ENCODE data around the gene SLC22A12.

SLC22A12 gene

DNA sequence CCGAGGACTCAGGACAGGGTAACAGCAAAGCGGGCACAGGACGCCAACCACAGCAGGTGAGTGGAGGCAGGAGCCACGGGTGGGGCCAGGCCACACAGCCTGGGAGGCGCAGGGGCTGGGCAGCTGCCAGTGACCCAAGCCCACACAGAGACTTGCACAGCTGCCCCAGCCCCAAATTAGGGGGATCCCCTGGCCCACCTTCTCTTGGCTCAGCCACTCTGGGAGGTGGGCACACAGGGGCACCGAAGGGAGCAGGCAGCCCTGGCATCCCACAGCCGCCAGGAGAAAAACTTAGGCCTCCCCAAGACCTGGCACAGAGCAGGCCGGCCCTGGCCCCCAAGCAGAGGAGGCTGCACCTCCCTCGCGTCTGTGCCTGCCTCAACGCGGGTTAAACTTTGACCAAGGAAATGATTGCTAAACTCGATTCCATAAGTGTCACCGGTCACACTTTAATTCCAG is at the start of gene SLC22A12:
Gene SLC22A12 (plus strand): TSS at position 458 of the 459 bp plus-strand sequence. CDS start 337 bp downstream, outside the sequence.
- Histone ChIP-seq H3K9ac (ENCODE audit: low read length) (no peak within 1 kb of the TSS), H3K4me3 (ENCODE audit: low read depth, low read length) (no peak within 1 kb of the TSS), H3K4me1 (ENCODE audit: control insufficient read depth, insufficient read depth, low read length) (no peaks in the 10 kb centered on the region), H3K9me3 (ENCODE audit: control insufficient read depth, insufficient read depth, low read depth, low read length) (peaks cover 21% of the 10 kb centered on the region), H3K27ac (ENCODE audit: low read depth, low read length) (no peak within 1 kb of the TSS), H3K27me3 (ENCODE audit: control insufficient read depth, insufficient read depth, low read length) (peaks cover 3% of the 10 kb centered on the region; the same call in 1 of the 2 replicates), H3K36me3 (ENCODE audit: control insufficient read depth, insufficient read depth, low read length) (no peaks in the 10 kb centered on the region)

DNA sequence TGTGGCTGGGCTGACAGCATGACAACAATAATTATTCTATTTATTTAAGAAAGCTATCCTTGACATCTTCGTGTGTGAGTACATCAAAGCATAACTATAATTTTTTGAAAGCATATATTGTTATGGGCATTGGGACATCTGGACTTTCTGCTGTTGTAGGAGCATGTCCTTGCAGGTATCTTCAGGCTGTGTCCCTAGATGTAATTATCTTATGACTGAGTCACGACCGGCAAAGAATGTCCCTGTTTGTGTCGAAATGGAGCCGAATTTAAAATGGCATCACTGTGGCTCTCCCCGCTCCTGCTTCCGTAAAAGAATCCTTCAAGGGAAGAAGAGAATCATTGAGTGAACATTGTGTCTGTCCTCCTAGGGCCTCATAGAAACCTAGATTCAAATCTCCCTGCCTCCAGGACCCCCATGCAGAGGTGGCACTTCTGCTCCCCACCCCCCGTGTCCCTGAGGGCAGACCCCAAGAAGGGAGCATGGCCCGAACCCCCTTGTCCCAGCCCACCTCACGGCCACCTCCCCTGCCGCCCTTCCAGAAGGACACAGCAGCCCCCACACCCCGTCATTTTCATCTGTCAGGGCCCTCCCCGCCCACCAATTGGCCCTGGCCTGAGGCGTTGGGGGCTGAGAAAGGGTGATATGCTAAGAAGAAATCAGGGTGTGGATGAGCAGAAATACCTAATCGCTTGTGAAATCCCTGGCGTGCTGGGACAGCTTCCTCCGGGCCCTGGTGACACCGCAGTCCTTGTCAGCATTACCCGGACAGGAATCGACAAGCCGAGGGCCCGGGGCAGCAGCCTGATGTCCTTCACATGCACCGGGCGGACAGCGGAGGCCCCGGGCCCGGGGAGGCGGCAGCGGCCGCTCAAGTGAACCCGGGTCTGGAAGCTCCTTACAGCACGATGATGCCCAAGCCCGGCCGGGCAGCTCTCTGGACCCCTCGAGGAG is 48.6 kb upstream of the SLC22A12 start:
- H3K4me1 ChIP-seq (ENCODE audit: control insufficient read depth, insufficient read depth, low read length), result peaks cover 11% of the 10 kb centered on the region; the same call in 1 of the 2 replicates
- H3K9ac ChIP-seq (ENCODE audit: low read length), result no peak overlapping the region
- H3K27me3 ChIP-seq (ENCODE audit: control insufficient read depth, insufficient read depth, low read length), result peaks cover 3% of the 10 kb centered on the region; the same call in 1 of the 2 replicates
- peaks cover 3% of the 10 kb centered on the region; the same call in 1 of the 2 replicates for H3K9me3 ChIP-seq (ENCODE audit: control insufficient read depth, insufficient read depth, low read depth, low read length)
- H3K4me3 ChIP-seq (ENCODE audit: low read depth, low read length), result no peak overlapping the region
- no peak overlapping the region for H3K27ac ChIP-seq (ENCODE audit: low read depth, low read length)
- H3K36me3 ChIP-seq (ENCODE audit: control insufficient read depth, insufficient read depth, low read length), result no peaks in the 10 kb centered on the region

DNA sequence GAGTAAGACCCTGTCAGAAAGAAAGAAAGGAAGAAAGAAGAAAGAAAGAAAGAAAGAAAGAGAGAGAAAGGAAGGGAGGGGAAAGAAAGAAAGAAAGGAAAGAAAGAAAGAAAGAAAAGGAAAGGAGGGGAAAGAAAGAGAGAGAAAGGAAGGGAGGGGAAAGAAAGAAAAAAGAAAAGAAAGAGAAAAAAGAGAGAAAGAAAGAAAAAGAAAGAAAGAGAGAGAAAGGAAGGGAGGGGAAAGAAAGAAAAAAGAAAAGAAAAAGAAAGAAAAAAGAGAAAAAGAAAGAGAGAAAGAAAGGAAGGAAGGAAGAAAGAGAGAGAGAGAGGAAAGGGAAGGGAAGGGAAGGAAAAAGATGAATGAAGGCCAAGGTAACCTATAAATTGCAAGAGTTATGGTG is 47.2 kb upstream of the SLC22A12 start:
- Histone ChIP-seq H3K27me3 (ENCODE audit: control insufficient read depth, insufficient read depth, low read length) (peaks cover 3% of the 10 kb centered on the region; the same call in 1 of the 2 replicates), H3K9ac (ENCODE audit: low read length) (no peak overlapping the region), H3K36me3 (ENCODE audit: control insufficient read depth, insufficient read depth, low read length) (no peaks in the 10 kb centered on the region), H3K9me3 (ENCODE audit: control insufficient read depth, insufficient read depth, low read depth, low read length) (peaks cover 3% of the 10 kb centered on the region; the same call in 1 of the 2 replicates), H3K4me1 (ENCODE audit: control insufficient read depth, insufficient read depth, low read length) (peaks cover 11% of the 10 kb centered on the region; the same call in 1 of the 2 replicates), H3K27ac (ENCODE audit: low read depth, low read length) (no peak overlapping the region), H3K4me3 (ENCODE audit: low read depth, low read length) (no peak overlapping the region)

DNA sequence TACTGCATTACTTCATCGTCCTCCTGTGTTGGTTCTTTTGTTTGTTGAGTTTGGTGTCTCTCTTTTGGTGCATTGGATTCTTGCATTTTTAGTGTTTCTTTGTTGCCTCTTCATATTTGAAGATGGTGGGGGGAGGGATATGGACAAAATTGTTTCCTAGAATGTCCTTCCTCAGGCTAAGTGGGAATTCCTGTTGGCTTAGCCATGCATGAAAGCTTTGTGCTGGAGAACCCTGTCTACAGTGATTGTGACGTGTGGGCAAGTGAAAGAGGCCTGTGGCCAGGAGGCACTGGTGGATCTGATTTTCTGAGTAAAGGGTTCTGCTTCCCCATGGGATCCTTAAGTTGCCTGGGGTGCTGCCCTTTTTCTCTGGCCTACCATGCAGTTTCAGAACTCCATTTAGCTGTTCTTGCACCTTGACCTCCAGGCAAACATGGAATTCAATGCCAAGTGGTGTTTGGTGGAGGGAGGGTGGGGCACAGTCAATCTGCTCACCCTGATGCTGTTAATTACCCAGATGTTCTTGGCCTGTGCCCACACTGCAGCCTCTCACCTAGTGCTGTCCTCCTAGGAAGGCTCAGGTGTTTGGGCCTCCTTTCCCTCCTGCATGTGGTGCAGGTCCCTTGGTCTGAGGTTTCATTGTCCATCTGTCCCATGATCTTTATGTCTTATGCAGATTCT is 46.3 kb upstream of the SLC22A12 start:
- Histone ChIP-seq H3K36me3 (ENCODE audit: control insufficient read depth, insufficient read depth, low read length) (no peaks in the 10 kb centered on the region), H3K27ac (ENCODE audit: low read depth, low read length) (no peak overlapping the region), H3K4me3 (ENCODE audit: low read depth, low read length) (no peak overlapping the region), H3K9ac (ENCODE audit: low read length) (no peak overlapping the region), H3K9me3 (ENCODE audit: control insufficient read depth, insufficient read depth, low read depth, low read length) (peaks cover 3% of the 10 kb centered on the region; the same call in 1 of the 2 replicates), H3K4me1 (ENCODE audit: control insufficient read depth, insufficient read depth, low read length) (0 out of 2 replicates have a peak, but pooled peaks cover 3% of the 10 kb centered on the region), H3K27me3 (ENCODE audit: control insufficient read depth, insufficient read depth, low read length) (peaks cover 3% of the 10 kb centered on the region; the same call in 1 of the 2 replicates)

DNA sequence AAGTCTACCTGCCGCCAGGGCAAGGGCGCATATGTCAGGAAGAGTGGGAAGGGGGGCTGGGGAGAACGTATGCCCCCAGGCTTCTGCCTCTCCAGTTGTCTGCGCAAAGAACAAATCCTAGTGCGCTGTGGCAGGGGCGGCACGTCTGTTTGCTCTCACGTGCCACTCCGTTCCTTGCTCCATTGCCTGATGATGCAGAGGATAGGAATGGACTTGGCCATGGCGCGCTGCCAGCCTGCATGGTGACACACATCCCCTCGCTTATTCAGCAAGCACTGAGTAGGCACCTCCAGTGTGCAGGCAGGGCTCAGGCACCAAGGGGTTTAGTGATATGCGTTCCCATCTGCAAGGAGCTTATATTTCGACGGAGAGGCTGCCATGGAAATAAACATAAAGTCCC is 45.4 kb upstream of the SLC22A12 start:
- Histone ChIP-seq H3K9ac (ENCODE audit: low read length) (no peak overlapping the region), H3K36me3 (ENCODE audit: control insufficient read depth, insufficient read depth, low read length) (no peaks in the 10 kb centered on the region), H3K27me3 (ENCODE audit: control insufficient read depth, insufficient read depth, low read length) (peaks cover 3% of the 10 kb centered on the region; the same call in 1 of the 2 replicates), H3K4me1 (ENCODE audit: control insufficient read depth, insufficient read depth, low read length) (no peaks in the 10 kb centered on the region), H3K27ac (ENCODE audit: low read depth, low read length) (no peak overlapping the region), H3K9me3 (ENCODE audit: control insufficient read depth, insufficient read depth, low read depth, low read length) (peaks cover 3% of the 10 kb centered on the region; the same call in 1 of the 2 replicates), H3K4me3 (ENCODE audit: low read depth, low read length) (no peak overlapping the region)

DNA sequence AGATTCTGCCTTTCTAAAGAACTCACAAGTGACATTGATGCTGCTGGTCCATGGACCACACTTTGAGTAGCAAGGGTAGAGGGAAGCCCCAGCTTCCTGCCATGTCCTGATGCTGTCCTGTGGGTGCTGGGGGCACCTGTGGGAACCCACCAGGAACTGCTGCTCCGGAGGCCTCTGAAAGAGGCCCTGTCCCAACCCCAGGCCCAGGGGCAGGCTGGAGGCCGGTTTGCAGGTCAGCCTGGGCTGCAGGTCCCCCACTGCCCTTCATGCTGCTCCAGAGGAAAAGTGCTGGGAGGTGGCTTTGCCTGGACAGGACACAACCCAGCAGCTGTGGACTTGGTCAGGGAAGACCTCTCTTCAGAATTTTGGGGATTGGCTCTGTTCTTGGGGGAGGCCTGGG is 44.8 kb upstream of the SLC22A12 start:
- no peaks in the 10 kb centered on the region for H3K4me1 ChIP-seq (ENCODE audit: control insufficient read depth, insufficient read depth, low read length)
- no peak overlapping the region for H3K4me3 ChIP-seq (ENCODE audit: low read depth, low read length)
- peaks cover 3% of the 10 kb centered on the region; the same call in 1 of the 2 replicates for H3K9me3 ChIP-seq (ENCODE audit: control insufficient read depth, insufficient read depth, low read depth, low read length)
- H3K27ac ChIP-seq (ENCODE audit: low read depth, low read length), result no peak overlapping the region
- peaks cover 3% of the 10 kb centered on the region; the same call in 1 of the 2 replicates for H3K27me3 ChIP-seq (ENCODE audit: control insufficient read depth, insufficient read depth, low read length)
- H3K9ac ChIP-seq (ENCODE audit: low read length), result no peak overlapping the region
- H3K36me3 ChIP-seq (ENCODE audit: control insufficient read depth, insufficient read depth, low read length), result no peaks in the 10 kb centered on the region

DNA sequence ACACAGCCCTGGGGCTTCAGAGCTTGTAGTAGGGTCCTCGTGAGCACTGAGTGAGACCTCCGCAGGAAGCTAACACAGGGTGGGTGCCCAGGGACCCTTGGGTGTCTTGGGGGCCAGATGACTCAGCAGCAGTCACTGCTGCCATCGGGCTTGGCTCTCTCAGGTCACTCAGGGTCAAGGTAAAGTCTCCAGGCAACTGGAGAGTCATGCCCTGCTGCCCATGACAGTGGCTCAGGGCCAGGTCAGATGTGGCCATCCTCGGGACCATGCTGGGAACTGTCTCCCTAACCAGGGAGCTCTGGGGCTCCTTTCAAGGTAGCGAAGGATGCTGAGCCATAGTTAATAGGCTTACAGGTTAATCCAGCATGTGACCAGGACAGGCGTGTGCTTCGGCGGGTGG is 44.4 kb upstream of the SLC22A12 start:
- peaks cover 3% of the 10 kb centered on the region; the same call in 1 of the 2 replicates for H3K27me3 ChIP-seq (ENCODE audit: control insufficient read depth, insufficient read depth, low read length)
- H3K4me3 ChIP-seq (ENCODE audit: low read depth, low read length), result no peak overlapping the region
- H3K36me3 ChIP-seq (ENCODE audit: control insufficient read depth, insufficient read depth, low read length), result no peaks in the 10 kb centered on the region
- peaks cover 3% of the 10 kb centered on the region; the same call in 1 of the 2 replicates for H3K9me3 ChIP-seq (ENCODE audit: control insufficient read depth, insufficient read depth, low read depth, low read length)
- H3K9ac ChIP-seq (ENCODE audit: low read length), result no peak overlapping the region
- no peak overlapping the region for H3K27ac ChIP-seq (ENCODE audit: low read depth, low read length)
- H3K4me1 ChIP-seq (ENCODE audit: control insufficient read depth, insufficient read depth, low read length), result no peaks in the 10 kb centered on the region

DNA sequence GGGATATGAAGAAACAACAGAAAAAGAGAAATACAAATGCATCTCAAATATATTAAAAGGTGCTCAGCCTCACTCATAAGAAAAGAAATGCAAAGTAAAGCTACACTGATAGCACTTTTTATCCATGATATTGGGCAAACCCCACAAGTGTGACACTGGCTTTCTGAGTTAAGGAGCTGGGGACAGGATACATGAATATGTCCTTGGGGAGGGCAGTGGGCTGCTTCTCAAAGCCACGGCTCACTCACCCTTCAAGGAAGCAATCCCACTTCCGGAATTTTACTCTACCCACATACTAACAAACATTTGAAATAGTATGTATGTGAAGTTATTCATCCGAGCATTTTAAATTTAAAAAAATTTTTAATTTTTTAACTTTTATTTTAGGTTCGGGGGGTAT is 41.1 kb upstream of the SLC22A12 start:
- peaks cover 2% of the 10 kb centered on the region; the same call in 1 of the 2 replicates for H3K9me3 ChIP-seq (ENCODE audit: control insufficient read depth, insufficient read depth, low read depth, low read length)
- H3K4me1 ChIP-seq (ENCODE audit: control insufficient read depth, insufficient read depth, low read length), result peaks cover 5% of the 10 kb centered on the region; the same call in 1 of the 2 replicates
- peaks cover under 1% of the 10 kb centered on the region; the same call in 1 of the 2 replicates for H3K27me3 ChIP-seq (ENCODE audit: control insufficient read depth, insufficient read depth, low read length)
- H3K36me3 ChIP-seq (ENCODE audit: control insufficient read depth, insufficient read depth, low read length), result no peaks in the 10 kb centered on the region
- no peak overlapping the region for H3K4me3 ChIP-seq (ENCODE audit: low read depth, low read length)
- H3K9ac ChIP-seq (ENCODE audit: low read length), result no peak overlapping the region
- no peak overlapping the region for H3K27ac ChIP-seq (ENCODE audit: low read depth, low read length)

DNA sequence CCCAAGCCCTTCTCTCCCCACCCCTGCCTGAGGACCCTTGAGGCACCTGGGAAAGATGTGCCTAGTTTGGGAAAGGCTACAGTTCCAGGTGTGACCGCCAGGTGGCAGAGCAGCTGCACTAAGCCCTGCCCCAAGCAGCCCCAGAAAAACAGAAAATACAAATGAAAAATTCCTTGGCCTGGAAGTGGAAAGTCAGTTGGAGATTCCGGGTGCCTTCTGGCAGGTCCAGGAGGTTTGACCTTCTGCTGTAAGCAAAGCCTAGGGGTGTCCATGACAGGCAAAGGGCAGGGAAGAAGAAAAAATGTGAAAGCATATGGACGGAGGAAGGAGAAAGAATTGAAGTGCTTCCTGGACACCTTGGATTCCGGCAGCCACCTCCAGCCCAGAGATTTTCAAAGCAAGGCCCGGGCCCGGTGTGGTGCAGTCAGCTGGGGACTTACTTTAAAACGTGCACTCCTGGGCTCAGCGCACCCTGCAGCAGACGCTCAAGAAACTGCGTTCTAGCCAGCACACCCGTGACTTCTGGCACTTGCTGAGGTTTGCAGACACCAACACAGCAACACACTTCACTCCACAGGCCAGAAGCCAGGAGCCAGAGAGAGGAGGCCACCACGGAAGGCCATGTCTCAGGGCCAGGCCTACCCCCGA is 37.3 kb upstream of the SLC22A12 start:
- peaks cover 11% of the 10 kb centered on the region for H3K4me1 ChIP-seq (ENCODE audit: control insufficient read depth, insufficient read depth, low read length)
- H3K9me3 ChIP-seq (ENCODE audit: control insufficient read depth, insufficient read depth, low read depth, low read length), result peaks cover 2% of the 10 kb centered on the region; the same call in 1 of the 2 replicates
- H3K9ac ChIP-seq (ENCODE audit: low read length), result no peak overlapping the region
- no peak overlapping the region for H3K4me3 ChIP-seq (ENCODE audit: low read depth, low read length)
- no peaks in the 10 kb centered on the region for H3K36me3 ChIP-seq (ENCODE audit: control insufficient read depth, insufficient read depth, low read length)
- H3K27ac ChIP-seq (ENCODE audit: low read depth, low read length), result no peak overlapping the region
- no peaks in the 10 kb centered on the region for H3K27me3 ChIP-seq (ENCODE audit: control insufficient read depth, insufficient read depth, low read length)

DNA sequence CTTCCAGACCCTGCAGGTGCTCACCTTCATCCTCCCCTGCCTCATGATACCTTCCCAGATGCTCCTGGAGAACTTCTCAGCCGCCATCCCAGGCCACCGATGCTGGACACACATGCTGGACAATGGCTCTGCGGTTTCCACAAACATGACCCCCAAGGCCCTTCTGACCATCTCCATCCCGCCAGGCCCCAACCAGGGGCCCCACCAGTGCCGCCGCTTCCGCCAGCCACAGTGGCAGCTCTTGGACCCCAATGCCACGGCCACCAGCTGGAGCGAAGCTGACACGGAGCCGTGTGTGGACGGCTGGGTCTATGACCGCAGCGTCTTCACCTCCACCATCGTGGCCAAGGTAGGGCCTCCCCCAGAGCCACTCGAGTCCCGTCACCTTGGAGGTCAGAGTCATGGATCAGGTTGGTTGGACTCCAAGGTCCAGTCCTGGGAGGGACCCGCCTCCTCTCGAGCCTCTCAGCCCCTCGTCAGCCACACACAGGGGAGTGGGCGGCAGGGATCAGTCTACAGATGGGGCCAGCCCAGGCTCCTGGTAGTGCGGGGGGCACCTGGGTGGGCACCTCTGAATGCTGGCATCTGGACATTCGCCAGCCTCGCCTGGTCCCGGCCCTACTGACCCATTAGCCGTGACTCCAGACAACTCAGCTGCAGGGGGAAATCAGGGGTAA is 34.8 kb upstream of the SLC22A12 start:
- H3K9ac ChIP-seq (ENCODE audit: low read length), result no peak overlapping the region

More for the DNA sequence above, 34.8 kb upstream of the SLC22A12 start:
- Histone ChIP-seq H3K27me3 (ENCODE audit: control insufficient read depth, insufficient read depth, low read length) (no peaks in the 10 kb centered on the region), H3K27ac (ENCODE audit: low read depth, low read length) (no peak overlapping the region), H3K9me3 (ENCODE audit: control insufficient read depth, insufficient read depth, low read depth, low read length) (peaks cover 2% of the 10 kb centered on the region; the same call in 1 of the 2 replicates), H3K4me3 (ENCODE audit: low read depth, low read length) (no peak overlapping the region), H3K4me1 (ENCODE audit: control insufficient read depth, insufficient read depth, low read length) (peaks cover 31% of the 10 kb centered on the region), H3K36me3 (ENCODE audit: control insufficient read depth, insufficient read depth, low read length) (no peaks in the 10 kb centered on the region)

Data from HUES6 (cell line).